HG02870 (cell line): ENCODE data around the gene ZNF883.
"Not testable (repeated sequence)": the region's sequence is repeated elsewhere in the genome, so short reads cannot be mapped to it uniquely, and the experiment has no call there.

Source experiments
- ATAC-seq: cut with Tn5 transposase; IDR thresholded peaks from one replicate; pipeline ENCODE4 v1.9.1; 2021; ENCODE audit warnings: mild to moderate bottlenecking, moderate library complexity; ENCODE audit not compliant: unreplicated experiment

ZNF883 gene

GRCh38 chr9:113011911-113012381 lies at the start of gene ZNF883:
Gene ZNF883, minus strand, starts transcription at chr9:113012192.
- no peak for ATAC-seq

GRCh38 chr9:113061072-113061850 lies 49.3 kb upstream of the ZNF883 start:
- not testable (repeated sequence) for ATAC-seq

GRCh38 chr9:113059581-113060284 lies 47.7 kb upstream of the ZNF883 start:
- ATAC-seq = not testable (repeated sequence)

GRCh38 chr9:113057193-113057592 lies 45.2 kb upstream of the ZNF883 start:
- ATAC-seq = no peak

- peak; percentile 91 for ATAC-seq
These were observed 44.5 kb upstream of the ZNF883 start, which contains the start of gene ZFP37 for GRCh38 chr9:113056191-113057106. Gene ZFP37, minus strand, starts transcription at chr9:113056724. Its CDS starts 36 bp downstream, at chr9:113056688.

- no peak for ATAC-seq
These were observed 31.1 kb upstream of the ZNF883 start for GRCh38 chr9:113042884-113043657.

- ATAC-seq = no peak
These were observed 14.2 kb upstream of the ZNF883 start for GRCh38 chr9:113026200-113026599.

- no peak for ATAC-seq
These were observed 6.3 kb upstream of the ZNF883 start for GRCh38 chr9:113018247-113018646.

GRCh38 chr9:113012492-113012891 lies 500 bp upstream of the ZNF883 start:
- no peak for ATAC-seq

- no peak for ATAC-seq
These were observed 6.2 kb downstream of the ZNF883 start for GRCh38 chr9:113005777-113006176.

GRCh38 chr9:112997236-112997941 lies 14.6 kb downstream of the ZNF883 start:
- ATAC-seq = no peak

GRCh38 chr9:112971415-112971814 lies 40.6 kb downstream of the ZNF883 start:
- no peak for ATAC-seq

- ATAC-seq = no peak
These were observed 41.1 kb downstream of the ZNF883 start for GRCh38 chr9:112970939-112971338.

GRCh38 chr9:112969730-112970129 lies 42.3 kb downstream of the ZNF883 start:
- no peak for ATAC-seq

GRCh38 chr9:112955550-112955949 lies 56.4 kb downstream of the ZNF883 start:
- no peak for ATAC-seq

- no peak for ATAC-seq
These were observed 66.3 kb downstream of the ZNF883 start for GRCh38 chr9:112945620-112946208.

GRCh38 chr9:112939418-112939817 lies 72.6 kb downstream of the ZNF883 start:
- ATAC-seq = no peak

GRCh38 chr9:112933696-112934095 lies 78.3 kb downstream of the ZNF883 start:
- no peak for ATAC-seq

GRCh38 chr9:112925058-112925641 lies 86.8 kb downstream of the ZNF883 start:
- no peak for ATAC-seq
